ENCODE data around the gene GXYLT2. TPM values are rescaled to one million over a fixed set of nuclear protein-coding genes. Genes with fewer than 3 reads are reported as not detected.
A peak's percentile ranks its signal among the peaks of the same experiment; 100 is the strongest.

GXYLT2 gene
- total RNA-seq, 1 experiment from 2014 or later, result 4.8 TPM

GRCh38 chr3:72901840-72902239, 14.0 kb downstream of the GXYLT2 start:
- H3K4me3 ChIP-seq (ENCODE audit: low read depth, low read length), result no peak overlapping the region
- CTCF ChIA-PET, result no interaction called here
- DNase-seq, result no peak
- Mint-ChIP-seq H3K36me3 (ENCODE audit: insufficient read depth, unreplicated experiment) (no peaks in the 10 kb centered on the region), H3K27me3 (ENCODE audit: insufficient read depth, unreplicated experiment) (no peaks in the 10 kb centered on the region), H3K27ac (ENCODE audit: unreplicated experiment) (no peak overlapping the region), H3K4me1 (ENCODE audit: low read depth, unreplicated experiment) (peaks cover 5% of the 10 kb centered on the region), H3K4me3 (ENCODE audit: unreplicated experiment) (no peak overlapping the region), H3K9me3 (ENCODE audit: unreplicated experiment) (no peaks in the 10 kb centered on the region)
- no peaks in the 10 kb centered on the region for H3K9me3 ChIP-seq
- TF ChIP-seq CTCF (IDR thresholded peaks at IDR 0.05; ENCODE audit: insufficient read depth in 1 of 2, low read depth in 1 of 2, low read length in 1 of 2, severe bottlenecking in 1 of 2, unreplicated experiment in 1 of 2), result no peak
- no peaks in the 10 kb centered on the region for H3K27me3 ChIP-seq (replicated peaks; ENCODE audit: control insufficient read depth, insufficient read depth, low read length)
- no TSS peak for BruUV-seq (replicated peaks)
- POLR2A ChIA-PET, result no interaction called here
- H3K36me3 ChIP-seq (ENCODE audit: control insufficient read depth, insufficient read depth, low read length), result no peaks in the 10 kb centered on the region
- no peaks in the 10 kb centered on the region for H3K4me1 ChIP-seq
- intact Hi-C loops (cut with micrococcal nuclease; ENCODE audit: unreplicated experiment), result no loop called here

GRCh38 chr3:72903004-72903403, 15.2 kb downstream of the GXYLT2 start:
- Mint-ChIP-seq H3K4me1 (ENCODE audit: low read depth, unreplicated experiment) (peaks cover 5% of the 10 kb centered on the region), H3K36me3 (ENCODE audit: insufficient read depth, unreplicated experiment) (no peaks in the 10 kb centered on the region), H3K27ac (ENCODE audit: unreplicated experiment) (no peak overlapping the region), H3K9me3 (ENCODE audit: unreplicated experiment) (no peaks in the 10 kb centered on the region), H3K27me3 (ENCODE audit: insufficient read depth, unreplicated experiment) (no peaks in the 10 kb centered on the region), H3K4me3 (ENCODE audit: unreplicated experiment) (no peak overlapping the region)
- Histone ChIP-seq H3K36me3 (ENCODE audit: control insufficient read depth, insufficient read depth, low read length) (no peaks in the 10 kb centered on the region), H3K9me3 (no peaks in the 10 kb centered on the region), H3K4me3 (ENCODE audit: low read depth, low read length) (no peak overlapping the region), H3K27me3 (replicated peaks; ENCODE audit: control insufficient read depth, insufficient read depth, low read length) (no peaks in the 10 kb centered on the region), H3K4me1 (no peaks in the 10 kb centered on the region)
- TF ChIP-seq CTCF (IDR thresholded peaks at IDR 0.05; ENCODE audit: insufficient read depth in 1 of 2, low read depth in 1 of 2, low read length in 1 of 2, severe bottlenecking in 1 of 2, unreplicated experiment in 1 of 2), result no peak
- peak in 1 of 2 experiments; percentile 7 for DNase-seq
- ChIA-PET CTCF (no interaction called here), POLR2A (interaction anchor here (0.6 kb wide), 1 partner anchor 117 kb away, joined by 4 read pairs; no protein-coding TSS in a partner anchor)
- BruUV-seq (replicated peaks), result no TSS peak
- intact Hi-C loops (cut with micrococcal nuclease; ENCODE audit: unreplicated experiment), result no loop called here

GRCh38 chr3:72904163-72904562, 16.3 kb downstream of the GXYLT2 start:
- Histone ChIP-seq H3K4me3 (ENCODE audit: low read depth, low read length) (no peak overlapping the region), H3K9me3 (no peaks in the 10 kb centered on the region), H3K36me3 (ENCODE audit: control insufficient read depth, insufficient read depth, low read length) (no peaks in the 10 kb centered on the region), H3K4me1 (no peaks in the 10 kb centered on the region), H3K27me3 (replicated peaks; ENCODE audit: control insufficient read depth, insufficient read depth, low read length) (no peaks in the 10 kb centered on the region)
- intact Hi-C loops (cut with micrococcal nuclease; ENCODE audit: unreplicated experiment), result no loop called here
- no peak for TF ChIP-seq CTCF (IDR thresholded peaks at IDR 0.05; ENCODE audit: insufficient read depth in 1 of 2, low read depth in 1 of 2, low read length in 1 of 2, severe bottlenecking in 1 of 2, unreplicated experiment in 1 of 2)
- H3K9me3 Mint-ChIP-seq (ENCODE audit: unreplicated experiment), result no peaks in the 10 kb centered on the region
- DNase-seq, result no peak
- no peaks in the 10 kb centered on the region for H3K27me3 Mint-ChIP-seq (ENCODE audit: insufficient read depth, unreplicated experiment)
- no peaks in the 10 kb centered on the region for H3K36me3 Mint-ChIP-seq (ENCODE audit: insufficient read depth, unreplicated experiment)
- no peak overlapping the region for H3K4me3 Mint-ChIP-seq (ENCODE audit: unreplicated experiment)
- BruUV-seq (replicated peaks), result no TSS peak
- ChIA-PET CTCF (no interaction called here), POLR2A (no interaction called here)
- H3K4me1 Mint-ChIP-seq (ENCODE audit: low read depth, unreplicated experiment), result peaks cover 5% of the 10 kb centered on the region
- H3K27ac Mint-ChIP-seq (ENCODE audit: unreplicated experiment), result no peak overlapping the region

Measured in Caco-2 (cell line).